Measurements from ENCODE around the gene ERC2.

DNA sequence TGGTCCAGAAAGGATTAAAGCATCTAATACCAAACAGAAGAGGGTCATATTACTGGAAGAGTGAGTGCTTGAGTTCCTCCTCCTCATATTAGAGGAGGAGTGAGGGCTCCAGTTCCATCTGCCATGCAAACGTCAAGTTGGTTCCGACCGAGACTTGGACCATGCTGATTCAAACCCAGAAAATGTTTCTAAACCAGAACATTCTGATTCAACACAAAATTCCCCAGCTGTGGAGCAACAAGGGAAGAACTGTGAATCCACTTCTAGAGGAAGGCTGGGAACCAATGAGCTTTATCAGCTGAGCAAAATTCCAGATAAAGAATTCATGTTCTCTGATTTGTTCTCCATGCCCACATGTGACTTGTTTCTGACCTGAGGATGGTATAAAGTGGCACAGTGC is 845.5 kb downstream of the ERC2 start:
- TF ChIP-seq, protein P1, sequence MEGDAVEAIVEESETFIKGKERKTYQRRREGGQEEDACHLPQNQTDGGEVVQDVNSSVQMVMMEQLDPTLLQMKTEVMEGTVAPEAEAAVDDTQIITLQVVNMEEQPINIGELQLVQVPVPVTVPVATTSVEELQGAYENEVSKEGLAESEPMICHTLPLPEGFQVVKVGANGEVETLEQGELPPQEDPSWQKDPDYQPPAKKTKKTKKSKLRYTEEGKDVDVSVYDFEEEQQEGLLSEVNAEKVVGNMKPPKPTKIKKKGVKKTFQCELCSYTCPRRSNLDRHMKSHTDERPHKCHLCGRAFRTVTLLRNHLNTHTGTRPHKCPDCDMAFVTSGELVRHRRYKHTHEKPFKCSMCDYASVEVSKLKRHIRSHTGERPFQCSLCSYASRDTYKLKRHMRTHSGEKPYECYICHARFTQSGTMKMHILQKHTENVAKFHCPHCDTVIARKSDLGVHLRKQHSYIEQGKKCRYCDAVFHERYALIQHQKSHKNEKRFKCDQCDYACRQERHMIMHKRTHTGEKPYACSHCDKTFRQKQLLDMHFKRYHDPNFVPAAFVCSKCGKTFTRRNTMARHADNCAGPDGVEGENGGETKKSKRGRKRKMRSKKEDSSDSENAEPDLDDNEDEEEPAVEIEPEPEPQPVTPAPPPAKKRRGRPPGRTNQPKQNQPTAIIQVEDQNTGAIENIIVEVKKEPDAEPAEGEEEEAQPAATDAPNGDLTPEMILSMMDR (IDR thresholded peaks at IDR 0.05; ENCODE audit: insufficient read depth, low read length, poor library complexity, severe bottlenecking) = no peak
- no peak for TF ChIP-seq EZH2phosphoT487 (conservative IDR thresholded peaks at IDR 0.05; ENCODE audit: low read length)

Measured in SU-DHL-6 (cell line).